NCI-H226 (cell line): ENCODE results near the gene CD19.
A peak's percentile ranks its signal among the peaks of the same experiment; 100 is the strongest.
"Not testable (repeated sequence)": the region's sequence is repeated elsewhere in the genome, so short reads cannot be mapped to it uniquely, and the experiment has no call there.

Source experiments
- DNase-seq: peaks from one replicate; pipeline ENCODE4 v3.0.0-alpha.2; 2015

The CD19 gene

DNA sequence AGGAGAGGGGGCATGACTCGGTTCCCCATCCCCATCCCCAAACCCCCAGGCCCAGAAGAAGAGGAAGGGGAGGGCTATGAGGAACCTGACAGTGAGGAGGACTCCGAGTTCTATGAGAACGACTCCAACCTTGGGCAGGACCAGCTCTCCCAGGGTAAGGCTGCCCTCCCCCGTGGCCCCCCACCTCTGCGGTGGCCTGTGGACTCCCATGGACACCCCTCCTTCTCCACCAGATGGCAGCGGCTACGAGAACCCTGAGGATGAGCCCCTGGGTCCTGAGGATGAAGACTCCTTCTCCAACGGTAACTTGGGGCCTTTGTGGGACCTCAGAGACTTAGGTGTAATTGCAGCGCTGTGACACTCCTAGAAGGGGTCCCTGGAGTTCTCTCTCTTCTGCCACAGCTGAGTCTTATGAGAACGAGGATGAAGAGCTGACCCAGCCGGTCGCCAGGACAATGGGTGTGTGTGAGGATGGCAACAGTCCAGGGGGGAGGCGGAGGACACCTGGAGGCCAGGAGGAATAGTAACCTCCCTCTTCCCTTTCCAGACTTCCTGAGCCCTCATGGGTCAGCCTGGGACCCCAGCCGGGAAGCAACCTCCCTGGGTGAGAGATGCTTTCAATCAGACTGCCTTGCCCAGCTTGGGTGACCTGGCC is 5.6 kb downstream of the CD19 start:
- no peak for DNase-seq

DNA sequence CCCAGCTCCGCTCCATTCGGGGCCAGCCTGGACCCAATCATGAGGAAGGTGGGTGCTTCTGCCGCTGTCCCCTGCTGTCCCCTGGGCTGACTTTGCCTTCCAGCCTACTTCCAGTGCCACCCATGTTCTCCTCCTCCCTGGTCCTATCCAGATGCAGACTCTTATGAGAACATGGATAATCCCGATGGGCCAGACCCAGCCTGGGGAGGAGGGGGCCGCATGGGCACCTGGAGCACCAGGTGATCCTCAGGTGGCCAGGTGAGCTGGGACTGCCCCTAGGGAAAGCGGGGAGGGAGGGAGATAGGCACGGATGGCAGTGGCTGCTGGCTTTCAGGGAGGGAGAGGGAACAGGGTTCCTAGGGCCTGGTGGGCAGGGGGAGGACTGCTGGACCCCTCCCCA is 7.0 kb downstream of the CD19 start:
- no peak for DNase-seq

DNA sequence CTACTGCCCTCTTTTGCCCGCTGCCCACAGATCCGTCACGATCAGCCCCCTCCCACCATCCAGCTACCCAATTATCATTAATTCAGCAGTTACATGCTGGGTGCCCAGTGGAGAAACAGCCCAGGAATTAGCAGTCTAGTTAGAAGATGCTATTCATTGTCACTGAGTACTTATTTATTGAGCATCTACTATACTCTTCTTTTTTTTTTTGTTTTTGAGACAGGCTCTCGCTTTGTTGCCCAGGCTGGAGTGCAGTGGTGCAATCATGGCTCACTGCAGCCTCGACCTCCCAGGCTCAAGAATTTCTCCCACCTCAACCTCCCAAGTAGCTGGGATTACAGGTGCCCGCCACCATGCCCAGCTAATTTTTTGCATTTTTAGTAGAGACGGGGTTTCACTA is 8.1 kb downstream of the CD19 start:
- not testable (repeated sequence) for DNase-seq

DNA sequence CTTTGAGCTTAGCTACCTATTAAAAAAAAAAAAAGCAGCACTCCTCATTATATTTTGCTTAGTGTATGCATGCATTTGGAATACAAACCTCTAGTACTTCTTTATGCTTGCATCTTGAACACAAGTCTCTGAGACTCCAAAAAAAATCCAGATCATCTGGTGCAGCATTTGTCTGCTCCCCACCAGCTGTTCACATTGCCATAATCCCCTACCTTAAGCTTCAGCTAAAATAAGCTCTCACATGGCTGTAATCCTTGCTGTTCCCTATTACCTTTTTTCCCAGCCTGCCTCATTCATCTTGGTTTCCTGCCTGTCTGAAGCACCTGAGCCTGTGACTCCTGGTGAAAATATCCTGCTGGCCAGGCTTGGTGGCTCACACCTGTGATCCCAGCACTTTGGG is 11.5 kb downstream of the CD19 start:
- no peak for DNase-seq

DNA sequence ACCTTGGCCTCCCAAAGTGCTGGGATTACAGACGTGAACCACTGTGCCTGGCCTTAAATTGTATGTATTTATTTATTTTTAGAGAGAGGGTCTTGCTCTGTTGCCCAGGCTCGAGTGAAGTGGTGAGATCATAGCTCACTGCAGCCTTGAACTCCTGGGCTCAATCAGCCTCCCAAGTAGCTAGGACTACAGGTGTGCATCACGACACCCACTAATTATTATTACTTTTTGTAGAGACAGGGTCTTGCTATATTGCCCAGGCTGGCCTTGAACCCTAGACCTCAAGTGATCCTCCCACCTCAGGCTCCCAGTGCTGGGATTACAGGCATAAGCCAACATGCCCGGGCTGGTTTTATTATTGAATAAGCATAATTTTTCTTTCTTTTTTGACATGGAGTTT is 14.9 kb downstream of the CD19 start:
- no peak for DNase-seq

DNA sequence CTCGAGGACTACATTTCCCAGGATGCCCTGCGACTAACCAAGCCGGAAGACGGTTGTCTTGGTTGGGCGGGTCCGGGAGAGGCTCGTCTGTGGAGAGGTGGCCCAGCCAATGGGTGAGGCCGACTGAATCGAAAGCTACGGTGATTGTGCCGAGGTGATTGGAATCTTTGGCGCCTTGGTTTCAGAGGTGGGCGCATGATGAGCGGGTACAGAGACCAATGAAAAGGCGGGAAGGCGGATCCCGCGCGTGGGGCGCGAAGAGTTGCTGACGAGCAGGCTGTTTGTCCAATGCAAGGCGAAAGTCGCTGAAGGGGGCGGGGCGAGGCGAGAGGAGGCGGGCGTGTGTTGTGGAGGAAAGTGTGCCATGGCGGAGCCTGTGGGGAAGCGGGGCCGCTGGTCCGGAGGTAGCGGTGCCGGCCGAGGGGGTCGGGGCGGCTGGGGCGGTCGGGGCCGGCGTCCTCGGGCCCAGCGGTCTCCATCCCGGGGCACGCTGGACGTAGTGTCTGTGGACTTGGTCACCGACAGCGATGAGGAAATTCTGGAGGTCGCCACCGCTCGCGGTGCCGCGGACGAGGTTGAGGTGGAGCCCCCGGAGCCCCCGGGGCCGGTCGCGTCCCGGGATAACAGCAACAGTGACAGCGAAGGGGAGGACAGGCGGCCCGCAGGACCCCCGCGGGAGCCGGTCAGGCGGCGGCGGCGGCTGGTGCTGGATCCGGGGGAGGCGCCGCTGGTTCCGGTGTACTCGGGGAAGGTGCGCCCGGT is 19.1 kb downstream of the CD19 start, which contains the start of gene NFATC2IP:
Gene NFATC2IP, plus strand, starts transcription at position 290 of the 762 bp plus-strand sequence. Its CDS starts 75 bp downstream, at position 365.
- peak; percentile 100 for DNase-seq

DNA sequence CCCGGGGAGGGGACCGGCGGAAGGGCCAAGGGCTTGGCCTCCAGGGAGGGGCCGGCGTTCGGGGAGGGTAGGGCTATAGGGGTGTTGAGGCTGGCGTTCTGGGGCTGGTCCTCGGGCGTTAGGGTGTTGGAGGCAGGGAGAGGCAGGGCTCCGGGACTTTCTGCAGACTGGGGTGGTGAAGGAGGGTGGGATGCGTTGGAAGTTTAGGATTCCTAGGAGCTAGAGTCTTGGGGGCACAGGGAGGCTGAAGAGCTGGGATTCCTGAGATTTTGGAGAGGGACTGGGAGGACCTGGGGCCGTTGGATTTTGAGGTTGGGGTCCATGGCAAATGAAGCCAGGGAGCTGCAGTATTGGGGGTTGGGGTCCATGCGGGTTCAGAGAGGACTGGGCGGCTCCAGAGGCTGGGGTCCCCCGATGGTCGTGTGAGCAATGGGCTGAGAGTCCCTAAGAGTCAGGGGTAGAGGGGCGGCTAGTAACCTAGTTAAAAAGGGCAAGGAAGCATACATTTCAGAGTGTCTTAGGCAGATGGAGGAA is 19.7 kb downstream of the CD19 start:
- DNase-seq, result no peak

DNA sequence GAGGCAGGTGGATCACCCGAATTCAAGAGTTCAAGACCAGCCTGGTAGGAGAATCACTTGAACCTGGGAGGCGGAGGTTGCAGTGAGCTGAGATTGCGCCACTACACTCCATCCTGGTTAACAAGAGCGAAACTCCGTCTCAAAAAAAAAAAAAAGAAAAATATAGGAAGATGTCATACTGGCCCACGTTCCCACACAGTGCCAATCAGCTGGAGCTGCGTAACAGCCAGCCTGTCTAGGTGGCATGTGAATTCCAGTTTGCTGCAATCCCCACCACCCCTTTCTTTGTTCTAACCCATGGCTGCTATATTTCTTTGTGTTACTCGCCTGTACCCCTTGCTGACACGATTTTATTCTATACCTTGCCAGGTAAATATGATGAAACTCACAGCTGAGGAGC is 26.4 kb downstream of the CD19 start:
- no peak for DNase-seq

DNA sequence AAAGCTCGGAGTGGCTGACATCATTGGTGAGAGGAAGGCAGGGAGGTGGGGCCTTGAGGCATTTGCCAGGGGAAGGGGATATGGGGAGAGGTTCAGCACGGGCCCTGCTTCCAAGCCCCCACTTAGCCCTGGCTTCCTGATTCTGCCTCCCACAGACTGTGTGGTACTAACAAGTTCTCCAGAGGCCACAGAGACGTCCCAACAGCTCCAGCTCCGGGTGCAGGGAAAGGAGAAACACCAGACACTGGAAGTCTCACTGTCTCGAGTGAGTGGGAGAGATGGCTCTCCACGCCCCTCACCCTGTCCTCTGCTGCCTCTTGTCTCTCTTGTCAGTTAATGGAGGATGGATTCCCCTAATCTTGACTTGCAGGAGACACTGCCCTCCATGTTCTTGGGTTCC is 27.1 kb downstream of the CD19 start:
- DNase-seq, result no peak

DNA sequence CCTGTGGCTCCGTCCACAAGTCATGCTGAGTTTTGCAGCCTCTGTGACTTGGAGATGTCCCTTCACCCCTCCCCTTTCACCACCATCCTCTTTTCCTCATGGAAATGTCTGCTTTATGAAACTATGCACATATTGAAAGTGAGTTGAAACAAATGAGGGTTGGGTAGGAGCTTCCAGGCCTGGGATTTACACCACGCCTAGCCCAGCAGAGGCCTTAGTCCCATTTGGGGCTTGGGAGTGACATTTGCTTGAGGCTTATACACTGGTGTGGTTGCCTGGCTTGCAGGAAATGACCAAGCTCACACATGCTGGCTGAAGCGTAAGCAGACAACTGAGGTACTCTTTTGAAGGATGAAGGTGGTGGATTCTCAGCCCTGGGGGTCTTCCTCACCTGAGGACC is 32.3 kb downstream of the CD19 start:
- no peak for DNase-seq

DNA sequence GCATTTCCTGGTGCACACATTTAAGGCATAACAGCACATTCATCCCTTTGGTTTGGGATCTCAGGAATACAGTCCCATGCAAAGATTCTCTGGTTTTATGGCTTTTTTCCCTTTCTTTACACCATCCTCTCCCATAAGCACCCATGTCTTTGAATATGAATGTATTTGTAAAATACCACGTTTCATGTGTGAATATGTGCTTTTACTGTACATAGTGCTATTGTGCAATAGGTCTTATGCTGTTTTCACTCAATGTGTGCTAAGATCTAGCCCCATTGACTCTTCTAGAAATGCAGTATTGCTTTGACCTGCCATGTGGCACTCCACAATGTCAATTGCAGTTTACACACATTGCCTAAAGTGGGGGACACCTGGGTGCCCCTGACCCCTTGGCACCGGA is 32.7 kb downstream of the CD19 start:
- no peak for DNase-seq

DNA sequence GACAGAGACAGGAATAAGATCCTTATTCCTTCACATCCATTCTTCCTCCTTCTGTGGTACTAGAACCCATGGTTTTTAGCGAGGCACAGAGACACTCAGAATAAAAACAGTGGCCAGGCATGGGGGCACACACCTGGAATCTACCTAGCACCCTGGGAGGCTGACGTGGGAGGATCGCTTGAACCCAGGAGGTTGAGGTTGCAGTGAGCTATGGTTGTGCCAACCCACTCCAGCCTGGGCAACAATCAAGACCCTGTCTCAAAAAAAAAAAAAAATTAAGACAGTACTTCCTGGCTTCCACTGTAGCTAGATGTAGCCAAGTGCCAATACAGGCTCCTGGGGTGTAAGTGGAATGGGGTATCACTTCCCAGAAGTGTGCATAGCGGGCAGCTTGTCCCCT is 35.4 kb downstream of the CD19 start:
- no peak for DNase-seq

DNA sequence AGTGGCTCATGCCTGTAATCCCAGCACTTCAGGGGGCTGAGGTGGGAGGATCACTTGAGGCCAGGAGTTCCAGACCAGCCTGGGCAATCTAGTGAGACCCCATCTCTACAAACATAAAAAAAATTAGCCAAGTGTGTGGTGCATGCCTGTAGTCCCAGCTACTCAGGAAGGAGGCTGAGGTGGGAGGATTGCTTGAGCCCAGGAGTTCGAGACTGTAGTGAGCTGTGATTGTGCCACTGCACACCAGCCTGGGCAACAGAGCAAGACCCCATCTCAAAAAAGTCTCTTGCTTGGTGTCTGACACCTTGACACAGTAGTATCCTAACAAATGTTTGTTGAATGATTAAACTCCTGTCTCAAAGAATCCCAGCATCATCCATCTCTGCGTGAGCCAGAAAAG is 37.9 kb downstream of the CD19 start:
- DNase-seq, result not testable (repeated sequence)

DNA sequence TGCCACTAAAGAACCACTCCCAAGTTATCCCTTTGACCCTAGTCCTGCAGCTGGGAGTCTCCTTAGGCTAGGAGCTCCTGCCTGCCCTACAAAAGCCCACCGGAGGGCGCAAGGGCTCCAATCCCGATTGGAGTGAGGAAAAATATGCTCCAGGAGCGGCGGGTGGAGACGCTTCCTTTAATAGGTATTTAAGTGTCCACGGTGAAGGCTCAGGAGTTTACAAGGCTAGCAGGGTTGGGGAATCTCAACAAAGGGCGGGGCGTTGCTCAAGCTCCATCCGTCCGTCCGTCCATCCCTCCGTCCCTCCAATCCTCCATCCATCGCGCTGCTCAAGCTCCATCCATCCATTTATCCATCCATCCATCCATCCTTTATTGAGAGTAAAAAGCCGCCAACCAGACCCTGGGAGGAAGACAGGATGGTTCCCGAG is 42.3 kb downstream of the CD19 start:
- DNase-seq, result peak; percentile 54

DNA sequence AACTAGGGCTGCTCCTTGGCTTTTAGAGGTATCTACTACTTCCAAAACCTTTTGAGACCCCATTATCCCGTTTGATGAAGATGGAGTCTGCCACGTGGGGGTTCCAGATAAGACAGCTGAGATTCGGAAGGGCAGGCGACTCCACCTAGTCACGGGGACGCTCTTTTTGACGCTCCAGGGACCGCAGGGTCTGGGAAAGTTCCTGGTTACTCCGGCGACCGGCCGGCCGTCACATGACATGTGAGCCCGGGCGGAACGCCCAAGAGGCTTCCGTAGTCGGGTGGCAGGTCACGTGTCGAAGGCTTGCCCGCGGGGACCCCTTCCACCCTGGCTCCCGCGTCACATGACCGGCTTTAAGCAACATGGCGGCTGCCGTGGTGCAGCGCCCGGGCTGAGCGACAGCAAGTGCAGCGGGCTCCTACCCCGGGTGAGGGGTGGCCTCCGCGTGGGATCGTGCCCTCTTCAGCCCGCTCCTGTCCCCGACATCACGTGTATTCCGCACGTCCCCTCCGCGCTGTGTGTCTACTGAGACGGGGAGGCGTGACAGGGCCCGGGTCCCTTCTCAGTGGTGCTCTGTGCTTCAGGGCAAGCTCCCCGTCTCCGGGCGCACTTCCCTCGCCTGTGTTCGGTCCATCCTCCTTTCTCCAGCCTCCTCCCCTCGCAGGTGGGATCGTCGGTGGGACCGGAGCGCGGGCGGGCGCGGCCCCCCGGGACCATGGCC is 42.8 kb downstream of the CD19 start, which contains the start of gene SPNS1:
Gene SPNS1, plus strand, starts transcription at position 342 of the 721 bp plus-strand sequence. Its CDS starts 374 bp downstream, at position 716.
- peak; percentile 97 for DNase-seq

DNA sequence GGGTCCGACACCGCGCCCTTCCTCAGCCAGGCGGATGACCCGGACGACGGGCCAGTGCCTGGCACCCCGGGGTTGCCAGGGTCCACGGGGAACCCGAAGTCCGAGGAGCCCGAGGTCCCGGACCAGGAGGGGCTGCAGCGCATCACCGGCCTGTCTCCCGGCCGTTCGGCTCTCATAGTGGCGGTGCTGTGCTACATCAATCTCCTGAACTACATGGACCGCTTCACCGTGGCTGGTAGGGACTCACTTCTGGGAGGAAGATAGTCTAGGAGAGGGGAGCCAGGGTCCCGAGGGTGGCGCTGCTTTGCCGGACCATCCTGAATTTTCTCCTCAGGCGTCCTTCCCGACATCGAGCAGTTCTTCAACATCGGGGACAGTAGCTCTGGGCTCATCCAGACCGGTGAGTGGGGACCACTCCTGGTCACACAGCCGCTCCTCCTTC is 43.4 kb downstream of the CD19 start:
- no peak for DNase-seq

DNA sequence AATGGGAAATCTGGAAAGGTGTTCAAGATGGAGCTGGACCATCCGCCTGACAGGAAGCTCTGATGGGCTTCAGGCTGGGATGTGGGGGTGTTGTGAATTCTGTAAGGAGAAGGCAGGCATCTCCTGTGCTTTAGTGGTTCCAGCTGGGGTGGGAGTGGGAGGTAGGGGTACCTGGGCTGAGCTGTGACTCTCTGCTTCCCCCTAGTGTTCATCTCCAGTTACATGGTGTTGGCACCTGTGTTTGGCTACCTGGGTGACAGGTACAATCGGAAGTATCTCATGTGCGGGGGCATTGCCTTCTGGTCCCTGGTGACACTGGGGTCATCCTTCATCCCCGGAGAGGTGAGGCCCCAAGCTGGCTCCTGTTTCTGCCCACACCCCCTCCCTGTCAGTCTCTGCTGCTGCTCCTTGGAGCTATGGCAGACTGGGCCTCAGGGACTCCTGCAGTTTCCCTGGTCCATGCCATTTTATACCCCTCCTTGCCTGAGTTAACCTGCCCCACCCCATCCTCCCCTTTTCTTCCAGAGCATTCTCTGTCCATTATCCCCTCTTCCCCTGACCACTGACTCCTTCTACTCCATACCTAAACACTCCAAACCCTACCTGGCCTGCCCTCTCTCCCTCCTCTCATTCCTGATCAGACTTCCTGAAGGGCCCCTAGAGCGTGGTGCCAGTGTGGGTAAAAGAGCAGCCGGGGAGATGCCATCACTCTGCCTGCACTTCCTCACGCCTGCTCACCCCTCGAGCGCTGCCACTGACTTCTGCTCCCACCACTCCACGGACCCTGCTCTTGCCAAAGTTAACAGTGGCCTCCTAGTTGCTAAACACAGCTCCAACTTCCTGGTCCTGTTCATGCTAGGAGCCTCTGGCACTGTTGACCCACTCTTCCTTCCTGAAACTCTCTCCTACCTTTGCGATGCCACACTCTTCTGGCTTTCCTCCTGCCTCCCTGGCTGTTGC is 46.2 kb downstream of the CD19 start:
- no peak for DNase-seq

DNA sequence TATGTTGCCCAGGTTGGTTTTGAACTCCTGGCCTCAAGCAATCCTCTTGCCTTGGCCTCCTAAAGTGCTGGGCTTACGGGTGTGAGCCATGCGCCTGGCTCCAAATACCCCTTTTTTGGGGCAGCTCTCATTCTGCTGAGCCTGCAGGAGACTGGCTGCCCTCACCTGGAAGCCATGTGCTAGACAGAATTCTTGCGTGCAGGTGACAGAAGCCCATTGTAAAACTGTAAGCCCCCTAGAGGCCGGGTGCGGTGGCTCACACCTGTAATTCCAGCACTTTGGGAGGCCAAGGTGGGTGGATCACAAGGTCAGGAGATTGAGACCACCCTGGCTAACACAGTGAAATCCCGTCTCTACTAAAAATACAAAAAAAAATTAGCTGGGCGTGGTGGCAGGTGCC is 48.6 kb downstream of the CD19 start:
- not testable (repeated sequence) for DNase-seq

DNA sequence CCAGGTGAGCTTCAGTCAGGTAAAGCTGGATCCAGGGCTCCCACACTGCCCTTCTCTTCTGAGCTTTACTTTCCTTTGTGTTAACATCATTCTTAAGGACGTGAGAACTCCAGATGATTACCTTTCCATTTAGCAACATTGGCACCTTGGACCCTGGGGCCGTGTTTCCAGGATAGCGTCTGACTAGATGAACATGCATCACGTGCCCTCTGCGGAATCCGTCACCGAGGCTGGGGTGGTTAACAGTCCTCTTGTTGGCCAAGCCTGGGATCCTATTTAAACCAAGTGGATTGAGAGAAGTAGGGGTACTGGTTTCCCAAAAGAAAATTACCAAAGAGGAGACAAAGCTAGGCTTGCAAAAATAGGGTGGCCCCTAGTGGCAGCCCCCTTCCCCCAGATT is 49.2 kb downstream of the CD19 start:
- no peak for DNase-seq

DNA sequence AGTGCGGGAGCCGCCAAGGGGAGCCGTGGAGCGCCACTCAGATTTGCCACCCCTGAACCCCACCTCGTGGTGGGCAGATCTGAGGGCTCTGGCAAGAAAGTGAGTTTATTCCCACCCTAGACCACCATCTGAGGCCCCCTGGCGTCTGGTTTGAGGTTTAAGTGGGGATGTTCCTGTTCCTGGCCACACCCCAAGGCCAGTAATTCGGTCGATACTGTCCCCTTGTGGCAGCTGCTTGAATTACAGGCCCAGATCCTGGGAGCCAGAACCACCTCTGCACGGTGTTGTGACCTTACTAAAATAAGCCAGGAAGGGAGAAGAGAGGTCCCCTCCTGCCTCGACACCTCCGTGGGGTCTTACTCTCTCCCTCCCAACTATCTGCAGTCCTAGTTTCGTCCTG is 49.7 kb downstream of the CD19 start:
- no peak for DNase-seq

DNA sequence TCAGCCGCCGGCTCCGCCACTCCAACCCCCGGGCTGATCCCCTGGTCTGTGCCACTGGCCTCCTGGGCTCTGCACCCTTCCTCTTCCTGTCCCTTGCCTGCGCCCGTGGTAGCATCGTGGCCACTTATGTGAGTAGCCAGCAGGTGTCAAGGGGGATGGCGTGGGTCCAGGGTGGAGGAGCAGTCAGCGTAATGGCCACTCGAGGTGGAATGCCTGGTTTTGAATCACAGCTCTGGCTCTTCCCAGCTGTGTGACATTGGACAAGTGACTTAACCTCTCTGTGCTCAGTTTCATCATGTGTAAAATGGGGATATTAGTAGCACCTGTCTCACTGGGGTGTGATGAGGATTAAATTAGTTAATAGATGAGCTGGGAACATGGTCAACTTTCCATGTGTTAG is 50.6 kb downstream of the CD19 start:
- no peak for DNase-seq

DNA sequence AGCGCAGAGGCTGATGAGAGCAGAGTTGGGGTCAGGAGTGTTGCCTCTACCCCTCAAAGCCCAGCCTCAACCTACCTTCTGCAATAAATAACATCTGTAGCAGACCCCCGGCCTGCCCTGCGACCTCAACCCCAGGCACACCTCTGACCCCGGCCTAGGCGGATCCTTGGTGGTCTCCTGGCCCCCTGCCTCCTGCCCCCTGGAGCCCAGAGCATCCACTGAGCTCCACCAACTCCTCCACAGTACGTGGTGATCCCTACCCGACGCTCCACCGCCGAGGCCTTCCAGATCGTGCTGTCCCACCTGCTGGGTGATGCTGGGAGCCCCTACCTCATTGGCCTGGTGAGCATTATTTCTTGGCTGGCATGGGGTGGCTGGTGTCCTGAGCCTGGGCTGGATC is 51.2 kb downstream of the CD19 start:
- no peak for DNase-seq
